CD4-positive, alpha-beta T cell treated with Interleukin-6 for 4 hours (primary cell): ENCODE data around the gene CCNYL1.
"Not testable (repeated sequence)": the region's sequence is repeated elsewhere in the genome, so short reads cannot be mapped to it uniquely, and the experiment has no call there.

ENCODE experiments used
- DNase-seq: peaks from one replicate; pipeline ENCODE4 v3.0.0-alpha.2; 2020; ENCODE audit warnings: mixed read lengths

The CCNYL1 gene

GRCh38 chr2:207710814-207711740, at the start of gene CCNYL1:
CCNYL1 (plus strand) TSS chr2:207711640; CDS start chr2:207711897, 257 bp downstream.
- peak; percentile 98 for DNase-seq

- no peak for DNase-seq
Observed at GRCh38 chr2:207662203-207662602, 49.2 kb upstream of the CCNYL1 start.

GRCh38 chr2:207663870-207664545, 47.4 kb upstream of the CCNYL1 start:
- DNase-seq, result no peak

GRCh38 chr2:207670887-207671286, 40.6 kb upstream of the CCNYL1 start:
- DNase-seq, result no peak

- DNase-seq, result no peak
Observed at GRCh38 chr2:207673431-207673830, 38.0 kb upstream of the CCNYL1 start.

GRCh38 chr2:207674266-207674774, 37.1 kb upstream of the CCNYL1 start:
- no peak for DNase-seq

- no peak for DNase-seq
Observed at GRCh38 chr2:207674826-207675225, 36.6 kb upstream of the CCNYL1 start.

- no peak for DNase-seq
Observed at GRCh38 chr2:207676827-207677354, 34.5 kb upstream of the CCNYL1 start.

- DNase-seq, result no peak
Observed at GRCh38 chr2:207681431-207681830, 30.0 kb upstream of the CCNYL1 start.

- no peak for DNase-seq
Observed at GRCh38 chr2:207682557-207682956, 28.9 kb upstream of the CCNYL1 start.

- DNase-seq, result no peak
Observed at GRCh38 chr2:207683438-207683837, 28.0 kb upstream of the CCNYL1 start.

- DNase-seq, result no peak
Observed at GRCh38 chr2:207683879-207684627, 27.4 kb upstream of the CCNYL1 start.

- DNase-seq, result no peak
Observed at GRCh38 chr2:207686812-207687211, 24.6 kb upstream of the CCNYL1 start.

- no peak for DNase-seq
Observed at GRCh38 chr2:207688597-207688996, 22.8 kb upstream of the CCNYL1 start.

- not testable (repeated sequence) for DNase-seq
Observed at GRCh38 chr2:207690845-207691461, 20.5 kb upstream of the CCNYL1 start.

- DNase-seq, result peak; percentile 69
Observed at GRCh38 chr2:207692206-207693065, 19.0 kb upstream of the CCNYL1 start.

- DNase-seq, result no peak
Observed at GRCh38 chr2:207693641-207694249, 17.7 kb upstream of the CCNYL1 start.

- no peak for DNase-seq
Observed at GRCh38 chr2:207694811-207695281, 16.6 kb upstream of the CCNYL1 start.

GRCh38 chr2:207695293-207695692, 16.1 kb upstream of the CCNYL1 start:
- no peak for DNase-seq

- not testable (repeated sequence) for DNase-seq
Observed at GRCh38 chr2:207696911-207697310, 14.5 kb upstream of the CCNYL1 start.

- DNase-seq, result no peak
Observed at GRCh38 chr2:207697411-207697810, 14.0 kb upstream of the CCNYL1 start.
